Lower lobe of right lung (tissue), 2 donors: Measurements from ENCODE around the gene ATP13A2. TPM values are rescaled to one million over a fixed set of nuclear protein-coding genes. Genes with fewer than 3 reads are reported as not detected.

Experiments used
- ATAC-seq, 2 donors: fragments of 200-7000 bp; cut with Tn5 transposase; one replicate each; pipeline ENCODE4 v1.9.1; 2020 to 2022; ENCODE audit warnings: mild to moderate bottlenecking in 2 of 2, moderate library complexity in 2 of 2
- DNase-seq: peaks from one replicate; pipeline ENCODE4 v3.0.0-alpha.2; 2020
- H3K27ac ChIP-seq: fragments of 200-600 bp; one replicate; pipeline ENCODE4 v1.8.0; 2022
- H3K27me3 ChIP-seq: fragments of 200-600 bp; one replicate; pipeline ENCODE4 v1.8.0; 2022; ENCODE audit warnings: low read depth
- H3K36me3 ChIP-seq: fragments of 200-600 bp; one replicate; pipeline ENCODE4 v1.8.0; 2022; ENCODE audit warnings: mild to moderate bottlenecking
- H3K4me1 ChIP-seq: fragments of 200-600 bp; one replicate; pipeline ENCODE4 v1.8.0; 2022
- H3K4me3 ChIP-seq: fragments of 200-600 bp; one replicate; pipeline ENCODE4 v1.8.0; 2022; ENCODE audit warnings: mild to moderate bottlenecking
- H3K9me3 ChIP-seq: fragments of 200-600 bp; one replicate; pipeline ENCODE4 v1.8.0; 2022
- CTCF ChIP-seq: fragments of 200-600 bp; IDR thresholded peaks from one replicate; pipeline ENCODE4 v1.8.0; 2022; ENCODE audit warnings: antibody characterized with exemption, mild to moderate bottlenecking
- intact Hi-C: fragments of 100-400 bp; cut with DNase I; formaldehyde crosslinking; loops from one replicate; pipeline ENCODE4 v1.11.0; 2022
- total RNA-seq: library from RNA; stranded (reverse); fragmentation: NEBNext Ultra II Directional; extraction: Animal tissue kit (Norgen Biotek cat#: 25700); gene quantifications from one replicate; pipeline ENCODE4 v1.2.1, GENCODE V29; 2021
- donor health status: DM: no; HTN: yes; CAD: no; lungs with severe emphysema.

Gene ATP13A2
- total RNA-seq, 1 donor from 2014 or later, result 39.9 TPM

DNA sequence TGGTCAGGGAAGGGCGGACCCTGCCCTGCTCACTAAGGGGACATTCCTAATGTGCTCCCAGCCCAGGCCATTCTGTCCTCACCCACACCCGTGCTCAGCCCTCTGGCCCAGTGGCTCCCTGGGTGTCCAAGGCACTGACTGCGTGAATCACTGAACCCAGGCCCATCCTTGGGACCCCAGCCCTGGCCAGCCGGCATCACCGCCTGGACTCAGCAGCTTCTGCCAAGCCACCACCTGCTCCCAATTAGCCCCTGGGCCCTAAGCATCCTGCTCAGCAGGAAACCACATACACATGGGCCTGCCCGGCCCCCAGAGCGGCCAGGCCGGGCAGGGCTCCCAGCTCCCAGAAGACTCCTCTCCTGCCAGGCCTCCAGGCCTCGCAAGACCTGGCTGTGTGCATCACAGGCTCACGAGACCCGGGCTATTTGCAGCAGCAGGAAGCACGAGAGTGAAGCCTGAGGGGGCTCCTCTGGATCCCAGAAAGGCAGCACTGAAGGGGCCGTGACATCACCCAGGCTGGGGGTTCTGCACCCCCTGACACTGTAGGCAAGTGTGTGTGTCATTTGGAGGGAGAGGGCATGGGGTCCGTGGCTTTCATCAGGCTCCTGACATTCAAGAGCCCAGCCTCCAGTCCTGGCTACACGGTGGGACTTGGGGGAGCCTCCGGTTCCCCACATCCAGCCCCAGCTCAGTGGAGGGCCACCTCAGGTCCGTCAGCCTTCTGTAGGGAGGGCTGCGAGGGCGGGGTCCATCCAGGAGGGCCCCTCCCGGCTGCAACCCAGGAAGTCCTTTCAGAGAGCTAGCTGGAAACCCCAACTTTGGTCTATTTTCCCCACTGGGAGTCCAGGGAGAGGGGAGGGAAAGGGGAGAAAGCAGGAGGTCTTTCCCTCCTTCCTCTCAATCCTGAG is 32.9 kb downstream of the ATP13A2 start:
- Histone ChIP-seq H3K36me3 (no peaks in the 10 kb centered on the region), H3K27me3 (peaks cover 14% of the 10 kb centered on the region), H3K4me1 (peaks cover 17% of the 10 kb centered on the region), H3K27ac (peak overlapping the region; percentile 66), H3K4me3 (peak overlapping the region; percentile 56), H3K9me3 (no peaks in the 10 kb centered on the region)
- intact Hi-C loops, result no loop called here
- ATAC-seq (peak; percentile 7 to 59), DNase-seq (no peak)
- no peak for TF ChIP-seq CTCF

- TF ChIP-seq CTCF, result no peak
- Histone ChIP-seq H3K27me3 (peaks cover 14% of the 10 kb centered on the region), H3K4me3 (no peak overlapping the region), H3K36me3 (no peaks in the 10 kb centered on the region), H3K9me3 (no peaks in the 10 kb centered on the region), H3K27ac (peak overlapping the region; percentile 66), H3K4me1 (peaks cover 17% of the 10 kb centered on the region)
- DNase-seq (no peak), ATAC-seq (no peak)
- intact Hi-C loops, result no loop called here
Measured at GRCh38 chr1:16978139-16978538, 33.6 kb downstream of the ATP13A2 start.

DNA sequence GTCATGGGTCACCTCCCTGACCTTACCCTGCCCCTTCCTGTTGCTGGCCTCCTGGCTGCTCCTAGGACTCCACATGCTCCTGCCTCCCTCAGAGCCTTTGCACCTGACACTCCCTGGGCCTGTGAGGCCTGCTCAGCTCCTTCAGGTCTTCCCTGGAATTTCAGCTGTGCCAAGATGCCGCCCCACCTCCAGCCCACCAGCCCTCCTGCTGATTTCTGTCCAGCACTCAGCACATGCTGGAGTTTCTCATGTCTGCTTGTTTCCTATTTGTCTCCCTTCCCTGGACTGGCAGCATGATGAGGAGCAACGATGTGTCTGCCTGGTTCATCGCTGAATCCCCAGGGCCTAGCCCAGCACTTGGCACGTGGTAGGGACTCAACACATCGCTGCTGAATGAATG is 34.4 kb downstream of the ATP13A2 start:
- Histone ChIP-seq H3K4me1 (peaks cover 17% of the 10 kb centered on the region), H3K9me3 (no peaks in the 10 kb centered on the region), H3K4me3 (no peak overlapping the region), H3K27me3 (peaks cover 14% of the 10 kb centered on the region), H3K27ac (no peak overlapping the region), H3K36me3 (no peaks in the 10 kb centered on the region)
- no peak for TF ChIP-seq CTCF
- ATAC-seq (no peak), DNase-seq (no peak)
- intact Hi-C loops, result no loop called here

- no peak overlapping the region for H3K4me3 ChIP-seq
- ATAC-seq (no peak), DNase-seq (no peak)
- H3K36me3 ChIP-seq, result no peaks in the 10 kb centered on the region
- peaks cover 14% of the 10 kb centered on the region for H3K27me3 ChIP-seq
- H3K9me3 ChIP-seq, result no peaks in the 10 kb centered on the region
- no peak overlapping the region for H3K27ac ChIP-seq
- intact Hi-C loops, result no loop called here
- peaks cover 17% of the 10 kb centered on the region for H3K4me1 ChIP-seq
- TF ChIP-seq CTCF, result no peak
Measured at GRCh38 chr1:16976966-16977365, 34.8 kb downstream of the ATP13A2 start.

GRCh38 chr1:16975838-16976237 is 35.9 kb downstream of the ATP13A2 start:
- intact Hi-C loops, result no loop called here
- peaks cover 17% of the 10 kb centered on the region for H3K4me1 ChIP-seq
- no peak overlapping the region for H3K4me3 ChIP-seq
- H3K36me3 ChIP-seq, result peaks cover under 1% of the 10 kb centered on the region
- DNase-seq (no peak), ATAC-seq (no peak)
- no peak for TF ChIP-seq CTCF
- H3K9me3 ChIP-seq, result no peaks in the 10 kb centered on the region
- peaks cover 11% of the 10 kb centered on the region for H3K27me3 ChIP-seq
- H3K27ac ChIP-seq, result no peak overlapping the region
